OCI-LY7 (cell line): ENCODE data around the gene RASGRP1. TPM values are rescaled to one million over a fixed set of nuclear protein-coding genes. Genes with fewer than 3 reads are reported as not detected.

Experiments
- BruUV-seq: library from RNA; stranded (reverse); fragments of 400-500 nt; replicated peaks from 2 replicates; lab custom pipeline; 2021; lab: Mats Ljungman, UMichigan
- CTCF ChIA-PET: fragments of 300-600 bp; sonication (Branson Sonifier 250); formaldehyde crosslinking; loops from one replicate; lab custom pipeline; 2022; ENCODE audit warnings: antibody characterized with exemption; ENCODE audit not compliant: unreplicated experiment; lab: Charles Lee
- POLR2A ChIA-PET: fragments of 300-600 bp; sonication (Branson Sonifier 250); formaldehyde crosslinking; loops from one replicate; lab custom pipeline; 2022; ENCODE audit warnings: antibody characterized with exemption; lab: Charles Lee
- DNase-seq: peaks from one replicate; pipeline ENCODE4 v3.0.0-alpha.2; 2015; ENCODE audit warnings: low spot score
- H2AFZ ChIP-seq: fragments of 200-600 bp; sonication (generic), shearing (Covaris generic); 2 replicates; pipeline ENCODE4 v1.6.1; 2014; ENCODE audit warnings: mild to moderate bottlenecking, antibody characterized with exemption, low read length, moderate library complexity
- H3K27ac ChIP-seq: fragments of 200-600 bp; sonication (generic); 2 replicates; pipeline ENCODE4 v1.5.1; 2014; ENCODE audit warnings: mixed run types, low read depth, mild to moderate bottlenecking, moderate library complexity, low read length, inconsistent platforms; ENCODE audit not compliant: poor library complexity, severe bottlenecking
- H3K36me3 ChIP-seq: fragments of 200-600 bp; sonication (generic); 2 replicates; pipeline ENCODE4 v1.6.1; 2014; ENCODE audit warnings: mild to moderate bottlenecking, antibody characterized with exemption, low read length, moderate library complexity, mixed read lengths; ENCODE audit not compliant: insufficient read depth
- H3K4me1 ChIP-seq: fragments of 200-600 bp; sonication (generic); 2 replicates; pipeline ENCODE4 v1.5.1; 2014; ENCODE audit warnings: mild to moderate bottlenecking, low read length; ENCODE audit not compliant: insufficient read depth, poor library complexity, severe bottlenecking
- H3K4me2 ChIP-seq: fragments of 200-600 bp; sonication (generic); 2 replicates; pipeline ENCODE4 v1.6.1; 2014; ENCODE audit warnings: mild to moderate bottlenecking, low read length
- H3K4me3 ChIP-seq: fragments of 200-600 bp; sonication (generic); 2 replicates; pipeline ENCODE4 v1.5.1; 2014; ENCODE audit warnings: mild to moderate bottlenecking, low read depth, low read length; ENCODE audit not compliant: poor library complexity, severe bottlenecking
- H3K79me2 ChIP-seq: fragments of 200-600 bp; sonication (generic); 2 replicates; pipeline ENCODE4 v1.6.1; 2016; ENCODE audit warnings: low read depth, mild to moderate bottlenecking, low read length, moderate library complexity, mixed read lengths; ENCODE audit not compliant: insufficient read depth
- H3K9me2 ChIP-seq: fragments of 200-600 bp; sonication (generic); 2 replicates; pipeline ENCODE4 v1.6.1; 2016; ENCODE audit warnings: mild to moderate bottlenecking, low read length, mixed read lengths; ENCODE audit not compliant: insufficient read depth
- H3K9me3 ChIP-seq: fragments of 200-600 bp; sonication (generic); 2 replicates; pipeline ENCODE4 v1.6.1; 2014; ENCODE audit warnings: mild to moderate bottlenecking, mixed run types, low read length, mixed read lengths
- H4K20me1 ChIP-seq: fragments of 200-600 bp; sonication (generic); 2 replicates; pipeline ENCODE4 v1.6.1; 2014; ENCODE audit warnings: mild to moderate bottlenecking, antibody characterized with exemption, low read length, moderate library complexity, mixed read lengths; ENCODE audit not compliant: insufficient read depth
- EZH2phosphoT487 ChIP-seq: fragments of 200-600 bp; sonication (generic); IDR thresholded peaks from 2 replicates; pipeline ENCODE4 v1.6.1; 2018; ENCODE audit warnings: low read depth, borderline replicate concordance, mild to moderate bottlenecking, mixed run types, antibody characterized with exemption, low read length, moderate library complexity, mixed read lengths
- intact Hi-C: fragments of 100-400 bp; cut with micrococcal nuclease; formaldehyde crosslinking; loops from one replicate; pipeline ENCODE4 v1.10.0; 2022; ENCODE audit not compliant: unreplicated experiment
- total RNA-seq, 2 experiments: library from RNA; depleted of rRNA in 1 of 2; stranded (reverse); fragments of >200 nt in 1 of 2; shearing (Covaris generic) in 1 of 2; gene quantifications; 2 replicates each; pipeline ENCODE4 v1.2.3, GENCODE V29; 2014 to 2022
- TF ChIP-seq, protein P1 (sequence below): fragments of 200-600 bp; sonication (generic); conservative IDR thresholded peaks from 2 replicates; pipeline ENCODE4 v1.5.1; 2014; ENCODE audit warnings: mild to moderate bottlenecking, antibody characterized with exemption, low read length, moderate library complexity, mixed read lengths

Gene RASGRP1
- total RNA-seq, 2 experiments from 2014 or later = 6.1 to 17.2 TPM

DNA sequence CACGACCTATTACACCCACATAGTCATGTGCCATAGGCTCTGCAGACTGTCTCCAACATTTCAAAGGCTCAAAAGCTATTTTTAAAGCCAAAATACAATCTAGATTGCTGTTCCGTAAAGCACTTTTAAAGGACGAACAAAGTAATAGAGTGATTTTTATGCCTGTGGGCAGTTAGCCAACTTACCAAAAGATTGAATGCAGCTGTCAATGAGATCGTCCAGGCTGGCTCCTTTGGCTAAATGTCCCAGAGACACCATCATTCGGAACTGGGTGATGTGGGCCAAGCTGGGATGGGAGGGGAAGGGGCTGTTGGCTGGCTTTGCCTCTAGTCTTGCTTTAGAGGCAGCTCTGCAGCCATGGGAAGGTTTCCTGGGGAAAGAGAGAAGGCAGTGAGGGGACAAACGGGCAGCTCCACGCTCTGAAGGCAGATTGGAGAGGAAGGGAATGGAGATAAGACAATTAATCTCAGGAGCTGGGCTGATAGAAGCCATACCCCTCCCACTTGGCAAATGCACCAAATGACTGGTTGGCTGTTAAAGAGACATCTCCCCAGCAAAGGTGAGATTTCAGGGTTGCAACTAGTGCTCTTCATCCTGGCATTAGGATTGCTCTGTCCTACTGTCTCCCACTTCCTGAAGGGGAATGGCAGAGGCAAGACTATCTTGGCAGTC lies 4.8 kb downstream of the RASGRP1 start:
- CTCF ChIA-PET = no interaction called here
- Histone ChIP-seq H4K20me1 (no peaks in the 10 kb centered on the region), H2AFZ (no peak overlapping the region), H3K9me2 (no peaks in the 10 kb centered on the region), H3K4me3 (no peak overlapping the region), H3K79me2 (no peaks in the 10 kb centered on the region), H3K4me2 (no peak overlapping the region), H3K27ac (no peak overlapping the region), H3K9me3 (no peaks in the 10 kb centered on the region), H3K4me1 (peaks cover 22% of the 10 kb centered on the region), H3K36me3 (no peaks in the 10 kb centered on the region)
- no peak for TF ChIP-seq EZH2phosphoT487
- TF ChIP-seq, protein P1, sequence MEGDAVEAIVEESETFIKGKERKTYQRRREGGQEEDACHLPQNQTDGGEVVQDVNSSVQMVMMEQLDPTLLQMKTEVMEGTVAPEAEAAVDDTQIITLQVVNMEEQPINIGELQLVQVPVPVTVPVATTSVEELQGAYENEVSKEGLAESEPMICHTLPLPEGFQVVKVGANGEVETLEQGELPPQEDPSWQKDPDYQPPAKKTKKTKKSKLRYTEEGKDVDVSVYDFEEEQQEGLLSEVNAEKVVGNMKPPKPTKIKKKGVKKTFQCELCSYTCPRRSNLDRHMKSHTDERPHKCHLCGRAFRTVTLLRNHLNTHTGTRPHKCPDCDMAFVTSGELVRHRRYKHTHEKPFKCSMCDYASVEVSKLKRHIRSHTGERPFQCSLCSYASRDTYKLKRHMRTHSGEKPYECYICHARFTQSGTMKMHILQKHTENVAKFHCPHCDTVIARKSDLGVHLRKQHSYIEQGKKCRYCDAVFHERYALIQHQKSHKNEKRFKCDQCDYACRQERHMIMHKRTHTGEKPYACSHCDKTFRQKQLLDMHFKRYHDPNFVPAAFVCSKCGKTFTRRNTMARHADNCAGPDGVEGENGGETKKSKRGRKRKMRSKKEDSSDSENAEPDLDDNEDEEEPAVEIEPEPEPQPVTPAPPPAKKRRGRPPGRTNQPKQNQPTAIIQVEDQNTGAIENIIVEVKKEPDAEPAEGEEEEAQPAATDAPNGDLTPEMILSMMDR = no peak
- no peak for DNase-seq
- no TSS peak for BruUV-seq
- intact Hi-C loops = loop anchor here (5.0 kb wide), 3 partner anchors 87 to 562 kb away; no protein-coding TSS in a partner anchor
- POLR2A ChIA-PET = no interaction called here

DNA sequence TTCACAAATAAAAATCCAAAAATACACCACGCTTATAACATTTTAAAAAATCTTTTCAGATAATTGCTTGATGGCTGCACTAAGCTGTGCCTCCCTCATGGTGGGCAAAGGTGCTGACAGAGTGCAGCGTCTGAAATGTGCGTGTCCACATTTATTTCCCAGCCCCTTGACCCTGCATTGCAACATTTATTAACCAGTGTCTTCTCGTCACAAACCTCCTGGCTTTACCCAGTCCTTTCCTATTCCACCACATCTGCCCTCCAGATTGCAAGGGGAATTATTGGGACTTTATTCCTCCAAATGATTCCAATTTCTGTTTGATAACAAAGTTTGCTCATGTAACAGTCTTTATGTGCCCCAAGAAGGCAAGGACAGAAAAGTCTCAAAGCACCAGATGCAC lies 5.5 kb downstream of the RASGRP1 start:
- TF ChIP-seq EZH2phosphoT487 = no peak
- TF ChIP-seq, protein P1 = no peak
- DNase-seq = no peak
- Histone ChIP-seq H3K9me3 (no peaks in the 10 kb centered on the region), H3K36me3 (no peaks in the 10 kb centered on the region), H3K9me2 (no peaks in the 10 kb centered on the region), H3K27ac (no peak overlapping the region), H4K20me1 (no peaks in the 10 kb centered on the region), H3K79me2 (no peaks in the 10 kb centered on the region), H2AFZ (no peak overlapping the region), H3K4me3 (no peak overlapping the region), H3K4me1 (peaks cover 21% of the 10 kb centered on the region), H3K4me2 (no peak overlapping the region)
- no TSS peak for BruUV-seq
- ChIA-PET POLR2A (no interaction called here), CTCF (no interaction called here)
- intact Hi-C loops = loop anchor here (5.0 kb wide), 3 partner anchors 87 to 562 kb away; no protein-coding TSS in a partner anchor

DNA sequence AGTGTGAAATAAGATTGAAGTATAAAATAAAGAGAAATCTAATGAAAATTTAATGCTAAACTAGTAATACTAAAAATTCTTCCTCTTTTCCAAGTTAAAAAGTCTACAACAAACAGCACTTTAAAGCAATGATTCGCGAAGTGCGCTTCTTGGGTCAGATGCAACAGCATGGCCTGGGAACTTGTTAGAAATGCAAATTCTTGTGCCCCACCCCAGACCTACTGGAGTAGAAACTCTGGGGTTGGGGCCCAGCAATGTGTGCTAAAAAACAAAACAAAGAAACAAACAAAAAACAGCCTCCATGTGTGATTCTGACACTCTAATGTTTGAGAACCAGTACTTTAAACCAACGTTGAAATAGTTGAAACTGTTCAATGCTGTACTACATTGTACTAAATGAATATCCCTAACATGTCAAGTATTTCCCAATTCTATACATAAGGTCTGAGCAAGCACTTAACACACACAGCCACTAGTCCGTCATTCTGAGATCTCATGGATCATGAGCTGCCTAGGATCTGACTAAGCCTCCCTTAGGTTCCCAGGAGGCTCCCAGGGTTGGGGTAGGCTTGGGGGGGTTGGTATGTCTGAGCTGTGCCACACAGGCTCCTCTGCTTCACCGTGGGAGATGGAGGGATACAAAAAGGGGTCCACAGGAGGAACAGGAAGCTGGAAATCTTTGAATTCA lies 6.1 kb downstream of the RASGRP1 start:
- no peak overlapping the region for H3K4me3 ChIP-seq
- intact Hi-C loops = loop anchor here (5.0 kb wide), 3 partner anchors 86 to 561 kb away; no protein-coding TSS in a partner anchor
- POLR2A ChIA-PET = no interaction called here
- no TSS peak for BruUV-seq
- CTCF ChIA-PET = no interaction called here
- no peaks in the 10 kb centered on the region for H3K9me3 ChIP-seq
- no peaks in the 10 kb centered on the region for H3K9me2 ChIP-seq
- no peaks in the 10 kb centered on the region for H3K36me3 ChIP-seq
- H3K4me2 ChIP-seq = no peak overlapping the region
- DNase-seq = no peak
- TF ChIP-seq EZH2phosphoT487 = no peak
- TF ChIP-seq, protein P1 = no peak
- no peaks in the 10 kb centered on the region for H3K79me2 ChIP-seq
- no peaks in the 10 kb centered on the region for H4K20me1 ChIP-seq
- H2AFZ ChIP-seq = no peak overlapping the region
- H3K27ac ChIP-seq = no peak overlapping the region
- peaks cover 17% of the 10 kb centered on the region for H3K4me1 ChIP-seq
